SU-DHL-6 (cell line): ENCODE data around the gene ADGRF4.

Source experiments
- H2AFZ ChIP-seq: fragments of 200-600 bp; sonication (generic); 2 replicates; pipeline ENCODE4 v1.6.1; 2014; ENCODE audit warnings: low read depth, mild to moderate bottlenecking, moderate library complexity, mixed read lengths, antibody characterized with exemption, low read length; ENCODE audit not compliant: severe bottlenecking
- H3F3A ChIP-seq: fragments of 200-600 bp; shearing (Covaris generic); 2 replicates; pipeline ENCODE4 v1.6.0; 2016; ENCODE audit warnings: antibody characterized with exemption, mild to moderate bottlenecking; ENCODE audit not compliant: insufficient read depth
- H3K27ac ChIP-seq: fragments of 200-600 bp; sonication (generic); 2 replicates; pipeline ENCODE4 v1.5.1; 2016; ENCODE audit warnings: low read depth, mild to moderate bottlenecking, low read length, moderate library complexity, mixed read lengths
- H3K27me3 ChIP-seq: fragments of 200-600 bp; sonication (generic), shearing (Covaris generic); 2 replicates; pipeline ENCODE4 v1.6.0; 2014; ENCODE audit warnings: mild to moderate bottlenecking, low read length
- H3K36me3 ChIP-seq: fragments of 200-600 bp; sonication (generic); 2 replicates; pipeline ENCODE4 v1.6.1; 2014; ENCODE audit warnings: mild to moderate bottlenecking, low read length, mixed read lengths
- H3K4me2 ChIP-seq: fragments of 300-600, 200-600 bp; shearing (Covaris generic), sonication (generic); 2 replicates; pipeline ENCODE4 v1.6.0; 2014; ENCODE audit warnings: low read length, low read depth, mild to moderate bottlenecking; ENCODE audit not compliant: poor library complexity, severe bottlenecking
- H3K4me3 ChIP-seq: fragments of 200-600 bp; sonication (generic); 2 replicates; pipeline ENCODE4 v1.5.1; 2014; ENCODE audit warnings: antibody characterized with exemption, low read length, mild to moderate bottlenecking, mixed read lengths; ENCODE audit not compliant: insufficient read depth, poor library complexity, severe bottlenecking
- H3K79me2 ChIP-seq: fragments of 200-600 bp; sonication (generic); 2 replicates; pipeline ENCODE4 v1.6.1; 2014; ENCODE audit warnings: mild to moderate bottlenecking, low read length, moderate library complexity; ENCODE audit not compliant: insufficient read depth
- H3K9ac ChIP-seq: fragments of 200-600 bp; sonication (generic); 2 replicates; pipeline ENCODE4 v1.7.0; 2014; ENCODE audit warnings: mild to moderate bottlenecking, low read length
- H3K9me2 ChIP-seq: fragments of 200-600 bp; sonication (generic); replicated peaks from 2 replicates; pipeline ENCODE4 v1.6.1; 2014; ENCODE audit warnings: low read length; ENCODE audit not compliant: insufficient read depth
- H3K9me3 ChIP-seq: fragments of 200-600 bp; sonication (generic); 2 replicates; pipeline ENCODE4 v1.6.1; 2014; ENCODE audit warnings: low read length, mixed read lengths; ENCODE audit not compliant: insufficient read depth
- H4K20me1 ChIP-seq: fragments of 200-600 bp; sonication (generic); 2 replicates; pipeline ENCODE4 v1.6.1; 2014; ENCODE audit warnings: low read depth, mild to moderate bottlenecking, antibody characterized with exemption, low read length, moderate library complexity, mixed read lengths
- EZH2phosphoT487 ChIP-seq: fragments of 200-600 bp; sonication (generic), shearing (Covaris generic); conservative IDR thresholded peaks from 2 replicates; pipeline ENCODE4 v1.6.1; 2018; ENCODE audit warnings: mild to moderate bottlenecking, antibody characterized with exemption, low read length, moderate library complexity, mixed read lengths
- TF ChIP-seq, protein P1 (sequence below): fragments of 200-600 bp; sonication (generic); IDR thresholded peaks from one replicate; pipeline ENCODE4 v1.5.1; 2017; ENCODE audit warnings: antibody characterized with exemption, mild to moderate bottlenecking, low read length, moderate library complexity; ENCODE audit not compliant: insufficient read depth, poor library complexity, severe bottlenecking

Gene ADGRF4

DNA sequence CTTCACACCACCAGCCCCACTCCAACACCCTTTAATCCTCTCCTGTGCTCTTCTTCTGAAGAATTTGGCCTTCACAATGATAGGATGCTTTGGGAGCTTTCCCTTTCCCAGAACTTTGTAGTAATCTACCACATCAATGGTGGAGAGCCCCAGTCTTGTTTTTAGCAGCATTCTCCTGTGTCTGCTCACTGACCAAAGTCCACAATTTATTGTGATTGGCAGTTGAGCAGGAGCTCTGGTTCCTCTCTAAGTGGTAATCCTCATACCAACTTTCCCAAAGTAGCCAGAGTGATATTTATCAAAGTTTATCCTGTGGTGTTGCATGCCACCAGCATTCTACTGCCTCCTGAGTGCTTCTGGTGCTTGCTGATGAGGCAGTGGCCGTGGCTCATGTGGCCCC is 54.4 kb downstream of the ADGRF4 start:
- Histone ChIP-seq H4K20me1 (no peaks in the 10 kb centered on the region), H3K4me2 (no peak overlapping the region), H3K27ac (no peak overlapping the region), H3K9ac (no peak overlapping the region), H3K79me2 (no peaks in the 10 kb centered on the region), H2AFZ (no peak overlapping the region), H3K9me2 (no peaks in the 10 kb centered on the region), H3F3A (no peaks in the 10 kb centered on the region), H3K4me3 (no peak overlapping the region), H3K9me3 (no peaks in the 10 kb centered on the region), H3K36me3 (no peaks in the 10 kb centered on the region), H3K27me3 (no peaks in the 10 kb centered on the region)
- TF ChIP-seq EZH2phosphoT487, result no peak
- TF ChIP-seq, protein P1, sequence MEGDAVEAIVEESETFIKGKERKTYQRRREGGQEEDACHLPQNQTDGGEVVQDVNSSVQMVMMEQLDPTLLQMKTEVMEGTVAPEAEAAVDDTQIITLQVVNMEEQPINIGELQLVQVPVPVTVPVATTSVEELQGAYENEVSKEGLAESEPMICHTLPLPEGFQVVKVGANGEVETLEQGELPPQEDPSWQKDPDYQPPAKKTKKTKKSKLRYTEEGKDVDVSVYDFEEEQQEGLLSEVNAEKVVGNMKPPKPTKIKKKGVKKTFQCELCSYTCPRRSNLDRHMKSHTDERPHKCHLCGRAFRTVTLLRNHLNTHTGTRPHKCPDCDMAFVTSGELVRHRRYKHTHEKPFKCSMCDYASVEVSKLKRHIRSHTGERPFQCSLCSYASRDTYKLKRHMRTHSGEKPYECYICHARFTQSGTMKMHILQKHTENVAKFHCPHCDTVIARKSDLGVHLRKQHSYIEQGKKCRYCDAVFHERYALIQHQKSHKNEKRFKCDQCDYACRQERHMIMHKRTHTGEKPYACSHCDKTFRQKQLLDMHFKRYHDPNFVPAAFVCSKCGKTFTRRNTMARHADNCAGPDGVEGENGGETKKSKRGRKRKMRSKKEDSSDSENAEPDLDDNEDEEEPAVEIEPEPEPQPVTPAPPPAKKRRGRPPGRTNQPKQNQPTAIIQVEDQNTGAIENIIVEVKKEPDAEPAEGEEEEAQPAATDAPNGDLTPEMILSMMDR, result no peak

DNA sequence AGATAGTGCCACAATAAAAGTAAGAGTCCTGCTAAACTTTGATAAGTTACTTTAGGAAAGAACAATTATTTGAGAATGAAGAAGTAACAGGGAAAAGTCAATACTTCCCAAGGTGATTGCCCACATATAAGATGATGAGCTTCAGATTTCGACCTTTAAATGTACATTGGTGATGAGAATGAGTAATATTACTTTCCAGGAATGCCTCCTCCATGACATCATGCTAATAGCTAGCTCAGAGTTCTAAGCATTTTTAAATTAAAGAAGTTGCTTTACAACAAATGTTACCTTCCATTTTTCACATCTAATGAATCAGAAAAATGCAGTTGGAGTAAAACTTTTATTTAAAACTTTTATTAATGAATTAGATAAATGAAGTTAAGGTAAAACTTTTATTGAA is 61.0 kb downstream of the ADGRF4 start:
- H3K27me3 ChIP-seq, result no peaks in the 10 kb centered on the region
- H4K20me1 ChIP-seq, result no peaks in the 10 kb centered on the region
- H3K4me2 ChIP-seq, result no peak overlapping the region
- no peaks in the 10 kb centered on the region for H3K9me3 ChIP-seq
- no peak overlapping the region for H3K9ac ChIP-seq
- no peak for TF ChIP-seq EZH2phosphoT487
- TF ChIP-seq, protein P1, result no peak
- H3F3A ChIP-seq, result no peaks in the 10 kb centered on the region
- no peaks in the 10 kb centered on the region for H3K79me2 ChIP-seq
- H3K4me3 ChIP-seq, result no peak overlapping the region
- H3K9me2 ChIP-seq, result 0 out of 2 replicates have a peak, but pooled peaks cover 6% of the 10 kb centered on the region
- no peak overlapping the region for H2AFZ ChIP-seq
- H3K27ac ChIP-seq, result no peak overlapping the region
- H3K36me3 ChIP-seq, result no peaks in the 10 kb centered on the region

- no peaks in the 10 kb centered on the region for H3F3A ChIP-seq
- H3K4me2 ChIP-seq, result no peak overlapping the region
- peaks cover 3% of the 10 kb centered on the region; the same call in 1 of the 2 replicates for H3K27me3 ChIP-seq
- no peak overlapping the region for H3K27ac ChIP-seq
- no peaks in the 10 kb centered on the region for H3K79me2 ChIP-seq
- H4K20me1 ChIP-seq, result no peaks in the 10 kb centered on the region
- H3K9ac ChIP-seq, result no peak overlapping the region
- no peak overlapping the region for H2AFZ ChIP-seq
- no peaks in the 10 kb centered on the region for H3K36me3 ChIP-seq
- TF ChIP-seq EZH2phosphoT487, result no peak
- TF ChIP-seq, protein P1, result no peak
- 0 out of 2 replicates have a peak, but pooled peaks cover 6% of the 10 kb centered on the region for H3K9me2 ChIP-seq
- H3K4me3 ChIP-seq, result no peak overlapping the region
- no peaks in the 10 kb centered on the region for H3K9me3 ChIP-seq
These were observed 64.1 kb downstream of the ADGRF4 start for GRCh38 chr6:47762502-47762901.
